HG03060 (cell line): ENCODE data around the gene NUBPL.
"Not testable (repeated sequence)": the region's sequence is repeated elsewhere in the genome, so short reads cannot be mapped to it uniquely, and the experiment has no call there.

ENCODE experiments used
- ATAC-seq: cut with Tn5 transposase; IDR thresholded peaks from one replicate; pipeline ENCODE4 v1.9.1; 2021; ENCODE audit warnings: low read depth, moderate number of reproducible peaks; ENCODE audit not compliant: unreplicated experiment

The NUBPL gene

GRCh38 chr14:31788340-31788739 is 227.1 kb downstream of the NUBPL start:
- ATAC-seq = no peak

DNA sequence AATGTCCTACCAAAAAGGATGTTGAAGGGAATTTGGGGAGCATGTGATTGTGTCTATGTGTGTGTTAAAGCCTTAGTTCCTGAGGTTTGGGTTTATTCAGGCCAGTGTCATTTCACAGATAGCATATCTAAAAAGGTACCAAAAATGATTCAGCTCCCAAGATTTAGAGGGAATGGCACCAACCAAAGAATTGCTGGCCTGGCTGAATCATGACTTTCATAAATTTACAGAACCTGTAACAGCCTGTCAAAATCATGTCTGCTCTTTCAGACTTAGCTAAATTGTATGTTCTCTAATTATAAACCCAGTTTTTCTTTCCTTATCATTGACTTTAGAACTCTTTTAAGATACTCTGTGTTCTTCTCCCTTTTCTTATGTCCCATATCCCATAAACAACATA is 231.5 kb downstream of the NUBPL start:
- ATAC-seq = no peak

GRCh38 chr14:31797946-31798345 is 236.7 kb downstream of the NUBPL start:
- not testable (repeated sequence) for ATAC-seq

GRCh38 chr14:31802838-31803237 is 241.6 kb downstream of the NUBPL start:
- ATAC-seq = no peak

GRCh38 chr14:31806249-31806648 is 245.0 kb downstream of the NUBPL start:
- ATAC-seq = no peak

DNA sequence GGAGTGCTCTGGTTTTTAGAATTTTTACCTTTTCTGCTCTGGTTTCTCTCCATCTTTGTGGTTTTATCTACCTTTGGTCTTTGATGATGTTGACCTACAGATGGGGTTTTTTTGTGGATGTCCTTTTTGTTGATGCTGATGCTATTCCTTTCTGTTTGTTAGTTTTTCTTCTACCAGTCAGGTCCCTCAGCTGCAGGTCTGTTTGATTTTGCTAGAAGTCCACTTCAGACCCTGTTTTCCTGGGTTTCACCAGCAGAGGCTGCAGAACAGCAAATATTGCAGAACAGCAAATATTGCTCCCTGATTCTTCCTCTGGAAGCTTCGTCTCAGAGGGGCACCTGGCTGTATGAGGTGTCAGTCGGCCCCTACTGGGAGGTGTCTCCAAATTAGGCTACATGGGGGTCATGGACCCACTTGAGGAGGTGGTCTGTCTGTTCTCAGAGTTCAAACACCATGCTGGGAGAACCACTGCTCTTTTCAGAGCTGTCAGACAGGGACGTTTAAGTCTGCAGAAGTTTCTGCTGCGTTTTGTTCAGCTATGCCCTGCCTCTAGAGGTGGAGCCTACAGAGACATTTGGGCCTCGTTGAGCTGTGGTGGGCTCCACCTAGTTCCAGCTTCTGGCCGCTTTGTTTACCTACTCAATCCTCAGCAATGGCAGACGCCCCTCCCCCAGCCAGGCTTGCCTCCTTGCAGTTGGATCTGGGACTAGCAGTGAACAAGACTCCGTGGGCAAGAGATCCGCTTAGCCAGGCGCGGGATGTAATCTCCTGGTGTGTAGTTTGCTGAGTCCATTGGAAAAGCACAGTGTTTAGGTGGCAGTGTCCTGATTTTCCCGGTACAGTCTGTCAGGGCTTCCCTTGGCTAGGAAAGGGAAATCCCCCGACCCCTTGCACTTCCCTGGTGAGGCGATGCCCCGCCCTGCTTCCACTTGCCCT is 250.8 kb downstream of the NUBPL start:
- not testable (repeated sequence) for ATAC-seq

DNA sequence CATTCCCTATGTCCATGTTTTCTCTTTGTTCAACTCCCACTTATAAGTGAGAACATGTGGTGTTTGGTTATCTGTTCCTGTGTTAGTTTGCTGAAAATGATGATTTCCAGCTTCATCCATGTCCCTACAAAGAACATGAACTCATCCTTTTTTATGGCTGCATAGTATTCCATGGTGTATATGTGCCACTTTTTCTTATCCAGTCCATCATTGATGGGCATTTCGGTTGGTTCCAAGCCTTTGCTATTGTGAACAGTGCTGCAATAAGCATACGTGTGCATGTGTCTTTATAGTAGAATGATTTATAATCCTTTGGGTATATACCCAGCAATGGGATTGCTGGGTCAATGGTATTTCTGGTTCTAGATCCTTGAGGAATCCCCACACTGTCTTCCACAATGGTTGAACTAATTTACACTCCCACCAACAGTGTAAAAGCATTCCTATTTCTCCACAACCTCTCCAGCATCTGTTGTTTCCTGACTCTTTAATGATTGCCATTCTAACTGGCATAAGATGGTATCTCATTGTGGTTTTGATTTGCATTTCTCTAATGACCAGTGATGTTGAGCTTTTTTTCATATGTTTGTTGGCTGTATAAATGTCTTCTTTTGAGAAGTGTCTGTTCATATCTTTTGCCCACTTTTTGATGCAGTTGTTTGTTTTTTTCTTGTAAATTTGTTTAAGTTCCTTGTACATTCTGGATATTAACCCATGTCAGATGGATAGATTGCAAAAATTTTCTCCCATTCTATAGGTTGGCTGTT is 252.7 kb downstream of the NUBPL start:
- not testable (repeated sequence) for ATAC-seq

- ATAC-seq = no peak
These were observed 258.1 kb downstream of the NUBPL start for GRCh38 chr14:31819281-31819680.

DNA sequence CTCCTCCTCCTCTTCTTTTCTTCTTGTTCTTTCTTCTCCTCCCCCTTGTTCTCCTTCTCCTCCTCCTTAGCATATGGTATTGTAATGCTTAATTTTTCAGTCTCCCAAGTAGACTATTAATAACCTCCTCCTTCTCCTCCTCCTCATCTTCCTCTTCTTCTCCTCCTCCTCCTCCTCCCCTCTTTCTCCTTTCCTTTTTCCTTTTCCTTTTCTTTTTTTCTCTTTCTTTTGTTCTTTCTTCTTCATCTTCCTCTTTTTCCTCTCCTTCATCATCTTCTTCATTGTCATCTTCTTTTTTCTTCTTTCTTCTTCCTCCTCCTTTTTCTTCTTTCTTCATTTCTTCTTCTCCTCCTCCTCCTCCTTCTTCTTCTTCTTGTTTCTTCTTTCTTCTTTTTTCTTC is 264.3 kb downstream of the NUBPL start:
- no peak for ATAC-seq

DNA sequence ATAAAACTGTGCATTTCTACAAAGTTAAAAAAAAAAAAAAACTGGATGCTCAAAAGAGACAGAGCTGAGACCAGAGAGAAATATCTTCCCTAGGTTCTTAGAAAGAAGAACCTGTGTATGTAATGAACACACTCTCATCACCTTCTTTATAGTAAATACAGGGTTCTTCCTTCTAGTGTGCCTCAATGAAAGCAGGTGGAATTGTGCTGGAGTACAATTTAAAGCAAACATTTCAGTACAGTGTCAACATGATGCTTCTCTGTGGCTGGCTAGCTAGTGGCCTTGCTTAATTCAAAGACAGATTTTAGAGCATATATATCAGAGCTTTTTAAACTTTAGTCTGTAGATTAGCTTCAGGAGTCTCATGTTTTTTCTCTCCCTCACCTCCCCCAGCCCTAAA is 266.1 kb downstream of the NUBPL start:
- ATAC-seq = no peak

- no peak for ATAC-seq
These were observed 268.0 kb downstream of the NUBPL start for GRCh38 chr14:31828946-31829868.

DNA sequence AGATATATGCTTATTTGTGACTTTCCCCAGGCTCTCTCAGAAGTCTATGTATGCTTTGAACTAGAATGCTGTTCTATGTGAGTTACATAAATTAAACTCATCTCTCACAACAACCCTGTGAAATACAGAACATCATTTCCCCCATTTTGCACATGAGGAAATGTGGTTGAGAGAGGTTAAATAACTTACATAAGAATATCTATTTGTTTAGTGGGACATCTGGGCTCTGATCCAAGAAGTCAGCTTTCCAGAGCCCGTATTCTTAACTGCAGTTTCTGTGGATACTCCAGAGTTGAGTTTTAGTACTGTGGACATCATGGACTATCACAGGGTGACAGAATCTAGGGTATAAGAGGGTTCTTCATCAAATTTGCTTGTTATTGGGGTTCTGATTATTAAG is 273.4 kb downstream of the NUBPL start:
- ATAC-seq = no peak

DNA sequence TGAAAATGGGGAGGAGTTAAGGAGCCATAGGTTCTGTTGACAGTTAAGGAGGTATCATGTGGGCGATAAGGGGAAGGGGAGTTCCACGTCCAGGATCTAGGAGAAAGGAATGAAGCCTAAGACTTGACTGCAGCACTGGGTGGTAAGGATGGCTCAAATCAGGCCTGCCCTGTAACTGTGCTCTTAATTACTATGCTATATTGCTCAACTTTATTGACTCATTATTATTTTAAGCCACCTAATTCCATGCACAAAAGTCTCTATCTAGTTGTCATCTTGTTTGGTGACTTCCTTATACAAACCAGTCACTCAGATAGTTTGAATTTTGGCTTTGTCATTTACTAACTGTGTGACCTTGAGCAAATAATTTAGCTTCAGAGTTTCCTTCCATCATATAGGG is 273.8 kb downstream of the NUBPL start:
- ATAC-seq = no peak

DNA sequence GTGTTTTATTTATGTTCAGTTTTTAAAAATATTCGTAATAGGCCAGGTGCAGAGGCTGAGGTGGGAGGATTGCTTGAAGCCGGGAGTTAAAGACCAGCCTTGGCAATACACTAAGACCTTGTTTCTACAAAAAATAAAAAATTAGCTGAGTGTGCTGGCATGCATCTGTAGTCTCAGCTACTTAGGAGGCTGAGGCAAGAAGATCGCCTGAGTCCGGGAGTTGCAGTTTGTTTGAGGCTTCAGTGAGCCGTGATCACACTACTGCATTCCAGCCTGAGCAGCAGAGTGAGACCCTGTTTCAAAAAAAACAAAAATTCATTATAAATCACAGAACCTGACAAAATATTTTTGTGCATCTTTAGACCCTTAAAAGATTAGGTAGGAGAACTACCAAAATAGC is 275.8 kb downstream of the NUBPL start:
- ATAC-seq = no peak

DNA sequence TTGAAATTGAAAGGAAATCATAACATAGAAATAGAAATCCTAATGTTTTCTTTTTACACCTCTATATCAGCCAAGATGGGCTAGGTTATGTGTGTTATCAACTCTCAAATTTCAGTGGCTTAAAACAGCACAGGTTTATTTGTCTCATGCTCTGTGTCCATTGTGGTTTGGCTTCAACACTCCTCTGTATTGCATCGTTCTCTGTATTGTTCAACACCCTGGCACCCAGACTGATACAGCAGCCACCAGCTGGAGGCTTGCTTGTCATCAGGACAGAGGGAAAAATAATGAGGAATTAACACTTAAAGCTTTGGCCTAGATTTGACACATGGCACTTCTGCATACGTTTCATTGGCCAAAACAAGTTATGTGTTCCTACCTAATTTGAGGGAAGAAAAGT is 281.7 kb downstream of the NUBPL start:
- ATAC-seq = no peak

DNA sequence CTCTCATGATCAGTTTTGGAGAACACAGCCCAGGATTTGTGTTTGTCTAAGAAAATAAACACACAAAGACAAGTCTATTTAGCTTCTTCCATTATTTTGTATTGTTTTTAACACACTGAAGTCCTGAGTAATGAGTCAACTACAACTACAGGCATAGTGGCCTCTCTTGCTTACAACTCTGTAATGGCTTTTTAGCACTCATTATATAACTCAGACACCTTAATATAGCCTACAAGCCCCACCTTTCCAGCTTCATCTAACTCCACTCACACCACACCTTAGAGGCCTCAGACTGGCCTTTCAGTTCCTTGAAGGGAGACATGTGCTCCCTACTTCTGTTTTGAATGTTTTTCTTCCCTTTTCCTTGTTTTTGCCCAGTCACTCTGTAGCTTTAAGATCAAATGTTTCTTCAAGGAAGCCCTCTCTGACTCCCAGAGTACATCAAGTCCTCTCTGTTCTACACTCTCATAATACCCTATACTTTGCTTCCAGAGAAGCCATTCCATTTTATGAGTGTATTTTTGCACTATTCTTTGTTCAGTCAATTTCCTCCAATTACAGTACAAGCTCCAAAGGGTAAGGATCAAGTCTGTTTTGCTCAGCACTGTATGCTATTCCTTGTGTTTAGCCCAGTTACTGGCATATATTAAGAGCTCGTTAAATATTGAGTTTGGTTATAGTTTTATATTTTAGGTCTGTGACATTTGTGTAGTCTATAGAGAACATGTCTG is 282.3 kb downstream of the NUBPL start:
- ATAC-seq = no peak

GRCh38 chr14:31854508-31855075 is 293.4 kb downstream of the NUBPL start:
- no peak for ATAC-seq

- ATAC-seq = no peak
These were observed 294.1 kb downstream of the NUBPL start for GRCh38 chr14:31855262-31855661.

GRCh38 chr14:31856003-31856402 is 294.8 kb downstream of the NUBPL start:
- ATAC-seq = not testable (repeated sequence)

GRCh38 chr14:31858868-31859267 is 297.7 kb downstream of the NUBPL start:
- no peak for ATAC-seq
